ENCODE measurements around the gene SLC38A1.
"Not testable (repeated sequence)": the region's sequence is repeated elsewhere in the genome, so short reads cannot be mapped to it uniquely, and the experiment has no call there.

Gene SLC38A1

DNA sequence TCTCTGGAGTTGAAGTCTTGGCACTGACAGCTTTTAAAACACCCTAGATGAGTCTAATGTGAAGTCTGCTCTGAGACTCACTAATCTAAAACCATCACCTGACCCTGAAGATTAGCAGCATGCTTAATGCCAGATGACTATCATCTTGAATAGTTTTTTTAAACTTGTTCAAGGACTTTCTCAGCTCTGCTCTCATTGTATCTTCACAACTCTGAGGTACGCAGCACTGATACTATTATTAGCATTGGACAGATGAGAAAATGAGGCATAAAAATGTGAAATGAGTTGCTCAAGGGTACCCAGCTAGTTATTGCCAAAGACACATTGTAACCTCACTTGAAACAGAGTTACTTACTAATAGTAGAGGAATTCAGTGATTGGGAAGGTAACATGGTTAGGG, 4.8 kb downstream of the SLC38A1 start:
- no peak for DNase-seq (ENCODE audit: low read depth, low spot score)

DNA sequence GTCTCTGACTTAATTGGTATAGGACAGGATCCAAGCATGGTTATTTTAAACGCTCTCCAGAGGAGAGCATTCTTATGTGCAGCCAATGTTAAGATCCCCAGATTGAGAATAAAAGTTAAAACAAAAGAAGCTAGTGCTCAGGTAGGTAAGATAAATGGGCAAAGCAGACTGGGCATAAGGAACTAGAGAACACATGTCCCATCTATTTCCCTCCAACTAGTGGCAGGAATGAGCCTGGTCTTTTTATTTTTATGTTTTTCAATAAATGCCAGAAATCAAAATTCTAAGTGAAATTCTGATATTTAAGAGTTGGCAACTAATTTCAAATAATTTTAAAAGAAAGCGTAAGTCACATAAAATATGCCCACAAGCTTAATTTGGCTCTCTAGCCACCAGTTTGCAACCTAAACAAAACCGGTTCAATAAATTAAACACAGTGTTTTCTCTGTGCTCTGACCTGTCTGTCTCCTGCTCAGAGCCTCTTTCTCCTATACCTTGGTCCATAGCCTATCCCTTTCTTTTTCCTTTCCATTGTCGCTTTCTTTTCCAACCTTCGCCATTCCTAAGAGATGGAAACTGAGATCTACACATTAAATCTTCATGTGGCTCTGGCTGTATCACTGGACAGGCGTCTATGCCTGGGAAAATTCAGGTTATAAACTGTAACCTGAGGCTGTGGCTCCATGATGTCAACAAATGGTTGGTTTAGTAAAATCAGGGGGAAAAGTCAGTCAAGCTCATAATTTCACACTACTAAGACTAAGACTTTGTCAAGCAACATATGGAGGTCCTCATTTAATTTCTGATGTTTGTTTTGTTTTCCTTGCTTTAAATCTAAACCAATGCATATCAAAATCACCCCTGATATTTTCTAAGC, 5.5 kb downstream of the SLC38A1 start:
- DNase-seq (ENCODE audit: low read depth, low spot score) = no peak

DNA sequence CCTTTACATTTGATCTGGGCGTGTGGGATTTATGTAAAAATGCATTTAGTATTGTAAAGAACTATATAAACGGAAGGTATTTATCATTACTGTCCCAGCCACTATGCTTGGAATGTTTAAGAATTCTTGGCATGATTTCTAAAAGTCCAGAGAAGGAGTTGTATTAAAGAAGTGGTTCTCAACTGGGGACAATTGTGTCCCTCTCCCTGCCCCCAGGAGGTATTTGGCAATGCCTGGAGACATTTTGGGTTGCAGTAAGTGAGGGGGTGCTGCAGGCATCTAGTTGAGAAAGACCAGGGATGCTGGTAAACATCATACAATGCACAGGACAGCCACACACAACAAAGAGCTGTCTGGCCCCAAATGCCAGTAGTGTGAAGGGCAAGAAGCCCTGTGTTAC, 7.2 kb downstream of the SLC38A1 start:
- no peak for DNase-seq (ENCODE audit: low read depth, low spot score)

DNA sequence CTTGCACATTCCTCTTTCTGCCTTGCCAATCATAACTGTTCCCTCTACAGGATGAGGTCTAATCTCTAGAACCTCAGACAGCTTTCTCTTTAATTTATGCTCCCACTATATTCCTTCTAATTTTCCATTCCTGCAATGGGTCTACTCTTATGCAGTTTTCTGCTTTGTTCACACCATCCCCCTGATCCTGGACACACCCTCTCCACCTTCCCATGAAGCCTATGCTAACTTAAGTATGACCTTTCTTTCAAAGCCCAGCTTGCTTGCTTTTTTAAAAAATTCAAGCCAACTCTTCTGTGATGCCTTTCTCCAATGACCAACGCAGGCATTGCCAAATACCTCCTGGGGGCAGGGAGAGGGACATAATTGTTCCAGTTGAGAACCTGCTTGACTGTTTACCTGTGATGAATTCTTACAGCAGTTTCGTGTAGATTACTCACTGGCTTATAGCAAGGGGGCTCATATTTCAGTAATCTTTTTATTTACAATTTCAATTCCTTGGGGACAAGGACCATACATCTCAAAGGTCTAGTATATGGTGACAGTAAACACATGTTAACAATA, 7.8 kb downstream of the SLC38A1 start:
- no peak for DNase-seq (ENCODE audit: low read depth, low spot score)

DNA sequence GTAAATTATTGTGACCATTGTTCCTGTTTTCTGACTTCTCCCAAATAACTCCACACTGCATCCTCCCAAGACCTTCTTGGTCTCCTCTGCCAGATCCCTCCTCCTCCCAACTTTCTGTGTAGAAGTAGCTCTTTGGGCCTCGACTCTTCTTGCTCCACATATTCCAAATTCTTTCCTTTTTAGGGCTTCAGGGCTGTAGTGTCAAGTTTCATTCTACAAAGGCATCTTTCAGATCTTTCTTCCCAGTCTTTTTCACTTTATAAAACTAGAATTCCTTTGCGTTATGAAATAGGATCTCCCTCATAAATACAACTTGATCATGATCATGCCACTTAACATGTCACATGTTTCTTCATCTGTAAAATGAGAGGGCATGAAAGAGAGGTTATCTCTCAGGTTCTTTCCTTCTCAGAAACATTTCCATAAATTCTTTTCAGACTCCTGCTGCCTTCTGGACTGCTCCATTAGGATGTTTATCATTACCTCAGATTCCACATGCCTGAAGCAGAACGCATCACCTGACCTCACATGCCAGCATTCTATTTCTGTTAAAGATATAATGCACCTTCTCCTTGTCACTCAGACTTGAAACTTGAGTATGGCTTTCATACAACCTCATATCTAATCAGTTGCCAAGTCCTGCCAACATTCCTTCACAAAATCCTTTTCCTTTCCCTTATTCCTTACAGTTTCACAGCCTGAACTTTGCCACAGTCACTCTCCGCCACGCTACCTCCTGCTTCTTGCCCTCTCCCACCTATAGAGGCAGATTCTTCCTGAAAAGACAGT, 8.5 kb downstream of the SLC38A1 start:
- DNase-seq (ENCODE audit: low read depth, low spot score) = no peak

DNA sequence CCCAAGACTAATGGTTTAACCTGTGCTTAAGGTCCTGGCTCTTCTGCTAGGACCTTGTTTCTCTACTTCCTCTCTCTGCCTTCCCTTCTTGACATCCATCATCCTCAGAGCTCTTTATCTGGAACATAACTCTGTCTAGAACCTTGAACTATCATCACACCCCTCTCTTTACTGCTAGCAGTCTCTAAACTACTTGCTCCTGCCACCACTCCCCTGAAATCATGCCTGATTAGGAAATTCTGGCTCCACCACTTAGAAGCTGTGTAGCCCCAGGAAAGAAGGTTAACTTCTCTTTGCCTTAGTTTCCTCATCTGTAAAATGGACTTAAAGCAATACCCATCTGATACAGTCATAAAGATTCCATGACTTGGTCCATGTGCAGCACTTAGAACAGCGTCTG, 9.1 kb downstream of the SLC38A1 start:
- DNase-seq (ENCODE audit: low read depth, low spot score) = no peak

DNA sequence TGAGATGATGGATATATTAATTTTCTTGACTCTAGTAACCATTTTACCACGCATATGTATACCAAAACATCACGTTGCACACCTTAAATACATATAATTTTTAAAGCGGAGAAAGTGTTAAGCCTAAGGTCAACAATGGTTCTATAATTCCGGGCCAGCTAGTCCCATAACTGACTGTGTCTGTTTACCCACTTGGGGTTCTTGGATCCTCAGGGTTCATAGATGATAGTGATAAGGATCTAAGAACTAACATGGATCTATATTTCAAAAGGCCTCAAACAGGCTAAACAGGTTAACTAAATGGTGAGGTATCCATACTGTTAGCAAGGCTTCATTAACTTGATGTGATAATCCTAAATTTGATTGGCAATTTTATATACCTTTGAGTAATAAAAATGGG, 9.8 kb downstream of the SLC38A1 start:
- no peak for DNase-seq (ENCODE audit: low read depth, low spot score)

DNA sequence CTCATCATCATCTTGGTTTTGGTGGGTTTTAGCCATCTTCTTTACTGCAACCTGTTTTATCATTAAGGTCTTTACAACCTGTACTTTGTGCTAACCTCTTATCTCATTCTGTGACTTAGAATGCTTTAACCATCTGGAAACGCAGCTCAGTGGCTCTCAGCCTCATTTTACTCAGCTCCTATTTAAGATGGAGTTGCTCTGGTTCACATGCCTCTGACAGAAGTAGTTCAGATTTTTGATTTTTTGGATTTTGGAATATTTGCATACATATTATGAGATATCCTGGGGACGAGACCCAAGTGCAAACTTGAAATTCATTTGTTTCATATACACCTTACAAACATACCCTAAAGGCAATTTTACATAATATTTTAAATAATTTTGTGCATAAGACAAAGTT, 10.7 kb downstream of the SLC38A1 start:
- no peak for DNase-seq (ENCODE audit: low read depth, low spot score)

DNA sequence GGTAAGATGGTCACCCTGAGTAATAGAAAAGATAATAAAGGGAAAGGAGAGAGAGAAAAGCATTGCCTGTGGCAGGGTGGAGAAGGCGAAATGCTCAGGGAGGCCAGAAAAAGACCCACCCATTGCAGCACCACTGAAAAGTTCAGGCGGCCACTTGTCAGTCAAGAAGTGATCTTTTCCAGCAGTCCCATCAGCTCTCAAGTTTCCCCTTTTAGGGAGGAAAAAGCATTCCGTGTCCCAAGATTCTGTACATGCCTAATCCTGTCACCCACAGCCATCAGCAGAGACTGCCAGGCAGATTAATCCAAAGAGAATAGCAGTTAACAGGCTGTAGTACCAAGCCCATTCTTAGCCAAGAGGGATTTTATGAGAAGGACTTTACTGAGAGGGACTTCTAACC, 11.9 kb downstream of the SLC38A1 start:
- no peak for DNase-seq (ENCODE audit: low read depth, low spot score)

DNA sequence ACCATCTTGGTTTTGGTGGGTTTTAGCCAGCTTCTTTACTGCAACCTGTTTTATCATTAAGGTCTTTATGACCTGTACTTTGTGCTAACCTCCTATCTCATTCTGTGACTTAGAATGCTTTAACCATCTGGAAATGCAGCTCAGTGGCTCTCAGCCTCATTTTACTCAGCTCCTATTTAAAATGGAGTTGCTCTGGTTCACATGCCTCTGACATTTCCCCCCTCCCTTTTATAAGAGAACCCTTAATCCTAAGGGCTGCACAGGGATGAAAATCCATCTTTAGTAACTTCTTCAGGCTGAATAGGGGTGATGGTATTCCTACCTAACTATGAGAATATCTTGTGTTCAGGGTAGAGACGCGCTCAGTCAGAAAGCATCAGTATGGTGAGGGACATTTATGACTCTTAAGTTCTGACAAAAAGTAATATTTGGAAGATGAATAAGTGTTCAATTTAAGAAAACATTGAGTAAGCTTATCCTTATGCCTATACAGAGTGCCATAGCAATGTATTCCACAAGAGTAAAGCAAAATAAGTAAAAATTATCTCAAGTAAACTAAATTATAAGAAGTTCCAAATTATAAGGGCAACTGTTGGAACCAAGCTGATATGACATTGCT, 15.2 kb downstream of the SLC38A1 start:
- no peak for DNase-seq (ENCODE audit: low read depth, low spot score)

DNA sequence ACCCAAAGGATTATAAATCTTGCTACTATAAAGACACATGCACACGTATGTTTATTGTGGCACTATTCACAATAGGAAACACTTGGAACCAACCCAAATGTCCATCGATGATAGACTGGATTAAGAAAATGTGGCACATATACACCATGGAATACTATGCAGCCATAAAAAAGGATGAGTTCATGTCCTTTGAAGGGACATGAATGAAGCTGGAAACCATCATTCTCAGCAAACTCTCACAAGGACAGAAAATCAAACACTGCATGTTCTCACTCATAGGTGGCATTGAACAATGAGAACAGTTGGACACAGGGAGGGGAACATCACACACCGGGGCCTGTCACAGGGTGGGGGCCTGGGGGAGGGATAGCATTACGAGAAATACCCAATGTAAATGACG, 16.8 kb downstream of the SLC38A1 start:
- not testable (repeated sequence) for DNase-seq (ENCODE audit: low read depth, low spot score)

DNA sequence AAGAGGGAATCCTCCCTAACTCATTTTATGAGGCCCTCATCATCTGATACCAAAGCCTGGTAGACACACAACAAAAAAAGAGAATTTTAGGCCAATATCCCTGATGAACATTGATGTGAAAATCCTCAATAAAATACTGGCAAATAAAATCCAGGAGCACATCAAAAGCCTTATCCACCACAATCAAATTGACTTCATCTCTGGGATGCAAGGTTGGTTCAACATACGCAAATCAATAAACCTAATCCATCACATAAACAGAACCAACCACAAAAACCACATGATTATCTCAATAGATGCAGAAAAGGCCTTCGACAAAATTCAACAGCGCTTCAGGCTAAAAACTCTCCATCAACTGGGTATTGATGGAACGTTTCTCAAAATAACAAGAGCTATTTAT, 18.9 kb downstream of the SLC38A1 start:
- DNase-seq (ENCODE audit: low read depth, low spot score) = not testable (repeated sequence)

DNA sequence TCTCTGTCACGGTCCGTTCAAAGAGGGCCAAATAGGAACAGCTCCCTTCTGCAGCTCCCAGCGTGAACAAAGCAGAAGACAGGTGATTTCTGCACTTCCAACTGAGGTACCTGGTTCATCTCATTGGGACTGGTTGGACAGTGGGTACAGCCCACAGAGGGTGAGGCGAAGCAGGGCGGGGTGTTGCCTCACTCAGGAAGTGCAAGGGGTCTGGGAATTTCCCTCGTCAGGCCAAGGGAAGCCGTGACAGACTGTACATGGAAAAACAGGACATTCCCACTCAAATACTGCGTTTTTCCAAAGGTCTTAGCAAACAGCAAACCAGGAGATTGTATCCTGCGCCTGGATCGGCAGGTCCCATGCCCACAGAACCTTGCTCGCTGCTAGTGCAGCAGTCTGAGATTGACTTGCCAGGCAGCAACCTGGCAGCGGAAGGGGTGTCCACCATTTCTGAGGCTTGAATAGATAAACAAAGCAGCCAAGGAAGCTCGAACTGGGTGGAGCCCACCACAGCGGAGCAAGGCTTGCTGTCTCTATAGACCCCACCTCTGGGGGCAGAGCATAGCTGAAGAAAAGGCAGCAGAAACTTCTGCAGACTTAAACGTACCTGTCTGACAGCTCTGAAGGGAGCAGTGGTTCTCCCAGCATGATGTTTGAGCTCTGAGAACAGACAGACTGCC, 22.7 kb downstream of the SLC38A1 start:
- no peak for DNase-seq (ENCODE audit: low read depth, low spot score)

DNA sequence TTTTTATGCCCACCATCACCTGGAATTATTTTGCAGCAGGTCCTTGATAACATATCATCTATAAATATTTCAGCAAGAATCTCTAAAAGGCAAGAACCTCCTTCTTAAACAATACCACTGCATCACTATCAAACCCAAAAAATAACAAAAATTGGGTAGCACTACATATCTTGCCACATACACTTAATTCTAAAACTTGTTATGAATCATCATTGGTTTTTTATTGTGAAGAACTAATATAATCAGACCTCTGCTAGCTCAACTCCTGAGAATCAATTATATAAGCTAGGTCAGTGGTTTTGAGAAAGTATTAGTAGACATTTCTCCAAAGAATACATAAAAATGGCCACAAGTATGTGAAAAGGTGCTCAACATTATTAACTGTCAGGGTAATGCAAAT, 23.8 kb downstream of the SLC38A1 start:
- no peak for DNase-seq (ENCODE audit: low read depth, low spot score)

DNA sequence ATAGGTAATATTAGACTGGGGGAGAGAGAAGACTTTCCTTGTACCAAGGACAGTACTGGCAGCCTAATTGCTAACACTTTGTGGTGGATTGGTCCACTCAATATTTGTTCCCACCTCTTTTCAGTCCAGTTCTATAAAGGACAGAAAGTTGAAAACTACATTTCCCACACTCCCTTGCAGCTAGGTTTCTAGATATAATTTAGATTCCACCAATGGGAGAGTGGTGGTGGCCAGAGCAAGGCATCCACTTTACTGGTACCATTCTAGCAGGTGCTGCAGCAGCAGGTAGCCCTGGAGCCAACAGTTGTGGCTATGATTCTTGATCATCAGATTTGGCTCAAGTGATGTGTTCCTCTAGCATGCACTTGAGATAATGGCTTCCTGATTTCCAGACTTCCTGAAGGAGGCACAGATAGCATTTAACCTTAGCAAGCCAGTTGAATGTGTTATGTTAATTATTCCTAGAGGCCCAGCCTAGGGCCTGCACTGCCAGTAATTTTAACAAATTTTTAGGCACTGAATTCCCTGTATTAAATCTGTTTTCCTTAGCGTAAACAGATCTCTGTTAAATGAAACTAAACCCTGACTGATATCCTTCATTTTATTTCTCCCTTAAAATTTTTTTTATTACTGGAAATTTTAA, 24.4 kb downstream of the SLC38A1 start:
- no peak for DNase-seq (ENCODE audit: low read depth, low spot score)

DNA sequence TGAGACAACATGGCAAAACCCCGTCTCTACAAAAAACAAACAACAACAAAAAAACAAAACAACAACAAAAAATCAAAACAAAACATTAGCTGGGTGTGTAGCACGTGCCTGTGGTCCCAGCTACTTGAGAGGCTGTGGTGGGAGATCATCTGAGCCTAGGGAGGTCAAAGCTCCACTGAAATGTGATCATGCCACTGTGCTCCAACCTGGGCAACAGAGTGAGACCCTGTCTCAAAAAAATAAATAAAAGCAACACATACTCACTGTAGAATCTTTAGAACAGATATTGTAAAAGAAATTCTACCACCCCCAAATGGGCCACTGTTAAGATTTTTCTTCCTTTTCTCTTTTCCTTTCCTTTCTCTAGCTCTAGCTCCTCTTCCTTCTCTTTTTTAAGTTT, 26.3 kb downstream of the SLC38A1 start:
- no peak for DNase-seq (ENCODE audit: low read depth, low spot score)

DNA sequence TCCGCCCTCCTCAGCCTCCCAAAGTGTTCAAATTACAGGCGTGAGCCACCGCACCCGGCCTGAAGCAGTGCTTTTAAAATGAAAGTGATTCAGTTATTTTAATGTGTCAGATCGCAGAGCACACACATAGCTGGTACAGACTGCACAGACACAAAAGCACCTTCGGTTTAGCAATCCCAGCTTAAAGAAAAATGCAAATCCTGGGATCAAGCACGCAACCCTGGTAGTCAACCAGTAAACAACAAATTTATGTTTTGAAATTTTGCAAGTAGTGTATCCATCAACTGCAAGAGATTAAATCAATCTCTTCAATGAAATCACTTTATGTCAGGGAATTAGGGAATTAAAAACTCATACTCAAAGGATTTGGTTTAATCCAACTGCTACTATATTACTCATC, 28.4 kb downstream of the SLC38A1 start:
- no peak for DNase-seq (ENCODE audit: low read depth, low spot score)

DNA sequence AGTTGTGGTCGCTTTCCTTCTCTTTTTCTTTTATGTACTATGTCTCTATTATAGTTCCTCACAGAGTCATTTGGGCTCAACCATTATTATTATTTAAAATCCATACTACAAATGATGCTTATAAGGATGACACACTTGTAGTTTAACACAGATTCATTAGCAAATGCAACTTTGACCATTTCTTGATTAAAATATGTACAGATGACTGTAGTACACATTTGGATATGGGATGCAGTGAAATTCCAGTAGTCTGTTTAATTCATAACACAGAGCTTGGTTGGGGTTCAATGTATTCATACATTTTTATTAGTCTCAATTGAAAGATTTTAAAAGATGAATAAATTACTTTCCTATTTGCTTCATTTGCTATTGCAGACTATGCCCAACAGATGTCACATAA, 30.0 kb downstream of the SLC38A1 start:
- DNase-seq (ENCODE audit: low read depth, low spot score) = no peak

DNA sequence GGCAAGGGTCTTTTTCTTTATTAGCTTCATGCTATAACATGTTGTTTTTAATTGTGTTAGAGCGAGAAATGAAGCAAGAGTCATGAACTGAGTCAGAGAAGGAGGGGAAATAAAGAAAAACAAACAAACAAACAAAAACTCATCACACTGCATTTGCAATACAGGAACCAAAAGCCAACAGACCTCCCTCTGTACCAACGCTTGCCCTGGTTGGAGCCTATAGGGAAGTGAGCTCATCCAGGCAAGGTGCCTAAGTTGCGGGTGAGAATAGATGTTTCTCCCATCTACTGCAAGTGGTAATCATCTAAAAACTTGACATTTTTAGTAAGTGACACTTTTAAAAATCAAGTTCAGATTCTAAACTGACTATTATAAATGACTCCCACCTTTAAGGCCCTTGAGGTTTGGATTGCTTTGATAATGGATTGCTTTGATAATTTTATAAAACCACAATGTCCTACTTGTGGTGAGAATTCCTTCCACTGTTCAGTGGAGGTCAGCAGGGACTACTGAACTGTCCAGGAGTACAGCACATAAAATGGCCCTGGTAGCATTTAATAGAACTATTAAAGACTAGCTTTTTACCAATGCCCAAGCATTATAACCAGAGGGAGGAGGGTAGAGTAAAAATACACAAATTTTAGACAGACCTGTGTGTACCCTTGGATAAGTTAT, 31.3 kb downstream of the SLC38A1 start:
- no peak for DNase-seq (ENCODE audit: low read depth, low spot score)

DNA sequence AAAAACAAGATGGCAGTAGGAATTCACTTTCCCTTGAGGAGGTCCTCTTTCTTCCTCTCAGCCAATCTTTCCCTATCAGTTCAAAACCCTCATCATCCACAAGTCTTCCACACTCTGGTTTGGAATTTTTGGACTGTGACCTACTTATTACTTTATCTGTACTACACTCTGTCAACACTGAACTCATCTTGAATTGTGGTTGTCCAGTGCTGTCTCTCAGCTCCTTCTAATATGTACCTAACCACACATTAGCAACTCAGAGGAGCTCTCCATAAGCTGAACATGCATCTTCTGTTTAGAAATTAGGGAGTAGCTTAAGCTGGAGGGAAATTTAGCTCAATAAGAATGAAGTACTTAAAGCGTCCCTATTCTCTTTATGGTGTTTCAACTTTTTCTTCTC, 34.8 kb downstream of the SLC38A1 start:
- DNase-seq (ENCODE audit: low read depth, low spot score) = no peak

DNA sequence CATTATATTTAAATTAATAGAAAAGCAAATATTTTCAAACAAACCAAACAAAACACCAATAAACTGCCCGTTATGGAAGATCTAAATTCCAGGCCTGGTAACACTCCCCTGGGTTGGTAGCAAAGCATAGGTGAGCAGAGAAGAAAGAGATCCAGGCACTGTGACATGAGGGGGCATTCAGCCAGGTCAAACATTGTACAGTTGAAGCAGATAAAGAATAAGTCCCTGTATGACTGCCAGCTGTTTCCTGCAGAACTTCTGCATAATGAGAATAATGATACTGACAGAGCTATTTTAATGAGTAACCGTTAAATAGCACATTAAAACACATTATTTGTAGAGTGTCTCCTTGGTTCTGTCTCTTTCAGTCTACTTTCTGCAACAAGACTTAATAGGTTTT, 35.4 kb downstream of the SLC38A1 start:
- no peak for DNase-seq (ENCODE audit: low read depth, low spot score)

Data from smooth muscle cell of the brain vasculature (primary cell).